ENCODE results near the gene CBLN1. TPM values are rescaled to one million over a fixed set of nuclear protein-coding genes. Genes with fewer than 3 reads are reported as not detected.

The CBLN1 gene
- polyA plus RNA-seq, 3 donors: 0.08 to 0.32 (median 0.20) TPM

DNA sequence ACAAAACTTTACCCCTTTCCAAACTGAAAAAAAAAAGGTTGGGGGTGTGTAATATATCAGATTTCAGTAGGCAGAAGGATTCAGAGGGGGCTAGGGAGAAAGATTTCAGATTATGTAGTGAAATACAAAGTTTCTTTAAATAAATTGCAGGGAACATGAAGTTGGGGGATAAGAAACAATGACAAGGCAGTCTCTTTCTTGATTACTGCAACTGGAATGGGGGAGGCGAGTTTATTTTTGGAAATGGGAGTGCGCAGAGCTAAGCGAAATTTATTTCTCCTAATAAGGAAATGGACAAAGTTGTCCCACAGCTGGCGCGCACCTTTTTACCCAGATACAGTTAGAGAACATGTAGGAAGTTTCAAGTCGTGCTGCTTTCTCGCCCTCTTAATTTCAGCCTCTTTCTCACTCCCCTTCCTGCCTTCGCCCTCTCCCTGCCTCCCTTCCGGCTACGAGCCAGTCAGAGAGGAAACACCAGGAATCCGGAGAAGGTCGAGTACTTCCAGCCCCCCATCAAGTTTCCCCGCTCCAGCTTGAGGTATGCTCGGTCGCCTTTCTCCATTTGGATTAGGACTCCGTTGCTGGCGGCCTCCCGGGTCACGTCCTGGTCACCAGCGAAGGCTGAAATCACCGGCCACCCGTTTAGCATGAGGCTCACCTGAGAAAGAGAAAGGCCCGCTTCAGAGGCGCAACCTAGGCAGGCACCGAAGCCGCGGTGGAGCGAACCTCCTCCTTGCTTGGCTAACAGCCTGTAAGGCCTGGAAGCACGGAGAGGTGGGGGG, 2.5 kb downstream of the CBLN1 start:
- no peak for DNase-seq (ENCODE audit: extremely low read depth in 1 of 11, low read depth in 9 of 11, low spot score in 4 of 11)

DNA sequence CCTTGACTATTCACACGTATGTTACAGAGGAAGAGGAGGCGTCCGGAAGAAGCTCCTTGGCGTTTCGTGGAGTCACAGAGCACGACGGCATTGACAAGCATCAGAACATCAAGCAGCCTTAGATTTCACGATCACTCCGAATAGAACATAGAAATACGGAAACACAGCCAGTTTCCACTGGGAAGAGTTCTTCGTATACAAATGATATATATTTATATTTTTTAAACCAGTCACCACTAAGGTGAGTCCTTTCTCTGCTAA, 3.1 kb downstream of the CBLN1 start:
- DNase-seq (ENCODE audit: extremely low read depth in 1 of 11, low read depth in 9 of 11, low spot score in 4 of 11): no peak

DNA sequence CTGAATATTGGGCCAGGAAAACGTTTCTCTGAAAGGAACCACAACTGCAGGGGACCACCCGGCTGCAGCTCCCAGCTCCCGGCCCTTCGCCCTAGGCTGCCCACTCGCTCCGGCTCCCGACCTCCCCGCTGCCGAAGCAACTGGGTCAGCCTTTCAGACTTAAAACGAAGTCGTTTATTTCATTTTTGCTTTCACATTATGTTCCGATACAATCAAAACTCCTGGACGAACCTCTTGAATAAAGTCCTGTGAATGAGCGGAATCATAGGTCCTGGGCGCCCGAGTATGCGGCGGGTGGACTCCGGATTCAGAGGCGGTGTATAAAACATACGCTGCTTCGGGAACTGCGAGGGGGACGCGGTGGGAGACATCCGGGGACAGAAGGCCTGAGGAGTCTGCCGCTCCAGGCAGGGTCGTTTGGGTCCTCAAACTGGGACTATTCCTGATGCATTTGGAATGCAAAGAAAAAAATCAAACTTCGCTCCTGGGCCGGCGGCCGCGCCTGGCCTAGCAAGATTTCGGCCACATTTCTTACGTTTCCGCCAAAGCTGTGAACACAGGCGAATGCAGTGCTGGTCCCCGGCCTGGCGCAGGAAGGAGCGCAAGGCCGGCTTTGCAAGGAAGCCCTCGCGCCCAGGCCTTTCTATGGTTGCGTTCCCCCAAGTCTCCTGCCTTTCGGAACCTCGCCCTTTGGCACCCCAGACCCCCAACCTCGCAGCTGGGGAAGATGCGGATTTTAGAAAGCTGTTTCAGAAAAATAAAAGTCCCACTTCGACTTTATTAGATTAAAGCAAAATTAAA, 3.7 kb downstream of the CBLN1 start:
- DNase-seq (ENCODE audit: extremely low read depth in 1 of 11, low read depth in 9 of 11, low spot score in 4 of 11): no peak

DNA sequence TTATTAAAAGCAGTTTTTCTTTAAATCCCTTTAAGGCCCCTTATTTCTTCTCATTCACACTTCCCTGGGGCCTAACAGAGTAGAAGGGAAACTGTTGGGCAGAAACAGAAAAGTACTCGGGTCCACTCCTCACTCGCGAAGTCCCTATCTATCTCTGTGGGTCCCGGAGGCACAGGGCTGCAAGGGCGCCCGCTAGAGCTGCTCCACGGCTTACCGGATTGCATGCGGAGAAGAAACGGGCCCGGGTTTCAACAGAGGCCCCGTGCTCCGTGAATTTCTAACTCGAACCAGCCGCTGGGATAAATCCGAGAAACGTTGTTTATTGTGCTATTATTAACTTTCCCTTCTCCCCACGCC, 4.3 kb downstream of the CBLN1 start:
- DNase-seq (ENCODE audit: extremely low read depth in 1 of 11, low read depth in 9 of 11, low spot score in 4 of 11): no peak

DNA sequence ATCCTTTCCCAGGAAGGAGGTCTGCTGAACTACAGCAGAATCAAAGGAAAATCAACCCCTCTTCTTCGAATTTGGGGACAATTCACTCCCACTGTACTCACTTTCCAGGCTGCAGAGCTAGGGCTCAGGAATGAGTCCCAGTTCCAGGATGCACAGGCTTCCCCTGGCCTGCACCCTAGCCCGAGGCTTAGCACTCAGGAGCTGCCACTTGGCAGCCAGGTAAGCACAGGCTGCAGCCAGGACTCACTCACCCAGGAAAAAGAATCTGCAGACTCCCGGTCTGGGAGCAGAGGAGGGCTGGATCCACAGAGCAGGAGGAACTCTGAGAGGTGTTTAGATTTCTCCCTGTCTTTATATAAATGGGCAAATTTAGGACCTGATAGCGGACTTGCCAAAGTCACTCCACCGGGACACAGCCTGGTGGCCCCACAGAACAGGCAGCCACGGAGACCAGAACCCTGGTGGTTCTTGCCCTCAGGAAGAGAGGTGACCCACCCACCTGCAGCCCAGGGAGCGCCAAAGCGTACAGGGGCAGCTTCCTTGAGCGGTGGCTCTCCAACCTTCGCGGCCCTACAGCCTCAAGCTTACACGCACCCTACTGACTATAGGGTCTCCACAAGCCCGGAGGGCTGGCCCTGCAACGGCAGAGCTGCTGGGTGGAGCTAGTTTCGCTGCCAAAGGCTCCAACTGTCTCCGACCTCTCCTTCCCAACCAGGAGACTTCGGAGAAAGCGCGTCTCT, 4.8 kb downstream of the CBLN1 start:
- no peak for DNase-seq (ENCODE audit: extremely low read depth in 1 of 11, low read depth in 9 of 11, low spot score in 4 of 11)

DNA sequence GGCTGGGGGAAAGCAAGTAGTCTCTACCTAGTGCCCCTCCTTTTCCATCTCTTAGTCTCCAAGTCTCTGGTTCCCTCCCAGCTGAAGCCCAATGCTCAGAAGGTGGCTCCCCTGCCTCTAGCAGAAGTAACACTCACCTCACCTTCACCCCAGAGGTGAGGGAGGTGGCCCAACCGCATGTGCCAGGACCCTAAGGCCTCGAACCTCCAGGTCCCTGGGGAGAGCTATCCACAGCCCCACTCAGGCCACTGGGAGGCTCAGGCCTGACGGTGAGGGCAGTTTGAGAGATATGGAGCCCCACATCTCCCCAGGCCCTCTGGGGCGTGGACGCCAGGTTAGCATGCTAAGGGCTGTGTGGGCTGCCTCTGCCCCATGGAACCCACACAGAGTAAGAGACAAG, 5.8 kb downstream of the CBLN1 start:
- DNase-seq (ENCODE audit: extremely low read depth in 1 of 11, low read depth in 9 of 11, low spot score in 4 of 11): no peak

DNA sequence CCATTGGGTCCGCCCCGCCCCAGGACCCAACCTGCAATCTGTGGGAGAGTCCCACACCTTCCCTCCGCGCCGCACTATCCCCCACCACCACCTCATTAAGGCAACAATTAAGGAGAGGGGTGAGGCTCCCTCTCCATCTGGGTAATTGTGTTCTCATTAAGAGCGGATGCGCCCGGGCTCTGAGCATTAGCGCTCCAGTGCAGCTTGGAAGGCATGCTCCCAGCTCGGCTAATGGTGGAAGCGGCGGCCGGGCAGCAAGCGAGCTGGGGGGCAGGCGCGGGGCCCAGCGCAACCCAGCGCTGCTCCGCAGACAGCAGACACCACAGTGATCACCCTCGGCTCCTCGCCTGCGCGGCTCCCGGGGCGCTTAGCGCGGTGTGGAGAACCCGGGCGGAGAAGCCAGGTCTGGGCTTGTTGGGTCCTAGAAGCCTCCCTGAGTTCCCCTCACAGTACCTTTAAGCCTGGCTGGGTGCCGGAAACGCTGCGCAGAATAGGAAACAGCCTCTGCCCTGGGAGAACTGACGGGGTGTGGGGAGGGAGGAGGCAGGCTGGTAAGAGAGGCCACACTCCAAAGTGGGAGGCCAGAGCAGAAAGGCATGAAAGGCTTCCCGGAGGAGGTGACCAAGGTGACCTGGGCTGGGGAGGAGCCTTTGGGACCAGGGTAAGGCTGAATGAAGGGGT, 6.4 kb downstream of the CBLN1 start:
- DNase-seq (ENCODE audit: extremely low read depth in 1 of 11, low read depth in 9 of 11, low spot score in 4 of 11): no peak

DNA sequence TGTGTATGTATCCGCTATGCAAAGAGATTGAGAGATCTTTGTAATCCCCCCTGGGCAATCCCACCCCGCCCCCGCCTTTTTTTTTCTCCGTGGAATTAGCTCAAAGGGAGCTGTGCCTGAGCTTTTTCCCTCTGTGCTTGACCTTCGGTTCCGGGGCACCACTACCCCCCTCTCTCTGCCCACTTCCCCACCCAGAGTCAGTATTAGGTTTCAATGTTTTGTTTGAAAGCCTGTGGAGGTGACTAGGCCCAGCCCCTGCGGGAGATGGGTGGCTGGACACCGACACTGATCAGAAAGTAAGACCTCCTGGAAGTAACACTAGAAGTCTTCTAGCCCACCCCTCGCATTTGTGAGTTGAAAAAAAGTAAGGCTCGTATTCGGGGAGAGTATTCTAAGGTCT, 7.0 kb downstream of the CBLN1 start:
- no peak for DNase-seq (ENCODE audit: extremely low read depth in 1 of 11, low read depth in 9 of 11, low spot score in 4 of 11)

DNA sequence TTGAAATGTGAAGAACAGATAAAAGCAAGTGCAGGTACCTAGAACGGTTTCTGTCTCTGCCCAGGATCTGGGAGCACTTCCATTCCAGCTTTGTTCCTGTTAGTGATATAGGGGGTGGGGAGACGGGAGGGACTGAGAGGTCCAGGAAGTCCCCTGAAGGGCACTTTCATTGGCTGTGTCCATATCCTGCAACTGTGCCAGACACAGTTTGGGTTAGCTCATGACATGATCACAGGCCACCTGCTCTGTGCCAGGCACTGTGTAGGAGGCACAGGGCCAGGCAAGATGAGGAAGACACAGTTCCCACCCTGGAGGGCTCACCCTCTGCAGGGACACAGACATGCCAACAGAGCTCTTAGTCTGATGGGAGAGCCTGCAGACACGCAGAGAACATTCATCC, 7.9 kb downstream of the CBLN1 start:
- no peak for DNase-seq (ENCODE audit: extremely low read depth in 1 of 11, low read depth in 9 of 11, low spot score in 4 of 11)

DNA sequence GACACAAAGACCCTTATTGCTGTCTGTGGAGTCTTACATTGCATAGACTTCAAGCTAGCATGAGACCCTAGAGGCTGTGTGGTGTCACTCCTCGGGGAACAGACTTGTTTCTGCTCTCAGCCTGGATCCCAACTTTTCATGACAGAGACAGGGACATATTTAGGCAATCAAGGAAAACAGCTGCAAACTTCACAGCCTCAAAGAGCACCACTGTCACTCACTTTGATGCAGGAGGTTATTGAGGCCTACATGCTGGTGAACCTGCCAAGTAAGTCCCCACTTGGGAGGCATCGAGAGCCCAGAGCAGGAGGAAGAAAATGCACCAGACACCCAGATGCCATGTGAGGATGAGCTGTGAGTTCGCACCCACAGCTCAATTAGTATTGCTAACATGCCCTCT, 10.3 kb downstream of the CBLN1 start:
- DNase-seq (ENCODE audit: extremely low read depth in 1 of 11, low read depth in 9 of 11, low spot score in 4 of 11): no peak

DNA sequence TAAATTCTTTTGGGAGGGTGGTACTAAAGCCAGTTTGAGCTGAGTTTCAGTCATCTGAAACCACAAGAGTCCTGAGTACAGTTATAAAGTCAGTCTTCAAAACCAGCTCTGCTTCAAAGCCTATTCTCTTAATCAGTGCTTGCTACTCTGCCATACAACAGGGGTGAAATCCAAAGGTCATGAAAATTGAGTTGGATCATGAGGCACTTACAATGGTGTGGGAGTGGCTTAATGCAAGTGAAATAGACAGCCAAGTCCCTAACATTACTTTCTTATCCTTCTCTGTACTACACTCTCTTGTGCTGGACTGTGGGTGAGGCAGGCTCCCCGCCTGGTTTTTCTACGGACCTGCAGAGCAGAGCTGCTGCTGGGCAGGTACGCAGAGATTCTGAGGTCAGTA, 12.4 kb downstream of the CBLN1 start:
- DNase-seq (ENCODE audit: extremely low read depth in 1 of 11, low read depth in 9 of 11, low spot score in 4 of 11): no peak

DNA sequence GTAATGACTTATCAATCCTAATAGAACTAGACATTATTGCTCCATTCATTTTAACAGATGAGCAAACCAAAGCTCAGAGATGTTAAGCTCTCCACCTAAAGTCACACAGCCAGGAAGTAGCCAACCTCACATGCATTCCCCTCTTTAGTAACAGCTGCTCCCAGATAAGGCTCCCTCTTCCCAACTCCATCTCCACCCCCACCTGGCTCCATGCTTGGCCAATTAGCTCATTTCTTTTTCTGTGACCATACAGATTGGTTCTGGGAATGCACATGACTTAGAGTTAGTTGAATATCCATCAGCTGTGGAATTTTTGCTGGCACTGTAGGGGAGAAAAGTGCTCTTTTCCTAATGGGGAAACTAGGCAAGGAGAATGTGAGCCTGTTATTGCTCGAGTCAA, 13.0 kb downstream of the CBLN1 start:
- no peak for DNase-seq (ENCODE audit: extremely low read depth in 1 of 11, low read depth in 9 of 11, low spot score in 4 of 11)

DNA sequence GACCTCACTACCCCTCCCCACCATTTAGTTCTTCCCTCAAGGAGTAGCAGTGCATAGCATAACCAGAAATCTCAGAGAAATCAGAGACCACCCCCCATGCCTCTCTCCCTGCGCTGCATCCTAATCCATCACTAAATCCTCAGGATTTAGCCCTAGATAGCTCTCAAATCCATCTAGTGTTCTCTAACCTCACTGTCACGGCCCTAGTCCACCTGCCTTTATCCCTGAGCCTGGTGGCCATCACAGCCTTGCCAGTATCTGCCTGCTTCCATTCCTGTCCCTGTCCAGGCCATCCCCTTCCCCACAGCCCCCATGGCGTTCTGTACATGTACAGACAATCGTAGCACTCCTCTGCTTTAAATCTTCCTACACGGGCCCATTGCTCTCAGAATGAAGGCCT, 19.1 kb downstream of the CBLN1 start:
- no peak for DNase-seq (ENCODE audit: extremely low read depth in 1 of 11, low read depth in 9 of 11, low spot score in 4 of 11)

DNA sequence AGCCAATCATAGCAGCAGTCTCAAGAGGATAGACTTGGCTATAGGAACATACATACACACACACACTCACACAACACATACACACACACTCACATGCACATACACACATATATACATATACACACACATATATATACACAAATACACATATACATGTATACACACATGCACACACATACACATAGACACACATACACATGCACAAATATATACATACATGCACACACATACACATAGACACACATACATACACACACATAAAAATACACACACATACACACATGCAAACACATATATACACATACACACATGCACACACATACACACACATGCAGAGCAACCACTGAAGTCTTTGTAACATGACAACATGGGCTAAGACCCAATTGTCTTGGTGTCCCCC, 19.7 kb downstream of the CBLN1 start:
- DNase-seq (ENCODE audit: extremely low read depth in 1 of 11, low read depth in 9 of 11, low spot score in 4 of 11): no peak

DNA sequence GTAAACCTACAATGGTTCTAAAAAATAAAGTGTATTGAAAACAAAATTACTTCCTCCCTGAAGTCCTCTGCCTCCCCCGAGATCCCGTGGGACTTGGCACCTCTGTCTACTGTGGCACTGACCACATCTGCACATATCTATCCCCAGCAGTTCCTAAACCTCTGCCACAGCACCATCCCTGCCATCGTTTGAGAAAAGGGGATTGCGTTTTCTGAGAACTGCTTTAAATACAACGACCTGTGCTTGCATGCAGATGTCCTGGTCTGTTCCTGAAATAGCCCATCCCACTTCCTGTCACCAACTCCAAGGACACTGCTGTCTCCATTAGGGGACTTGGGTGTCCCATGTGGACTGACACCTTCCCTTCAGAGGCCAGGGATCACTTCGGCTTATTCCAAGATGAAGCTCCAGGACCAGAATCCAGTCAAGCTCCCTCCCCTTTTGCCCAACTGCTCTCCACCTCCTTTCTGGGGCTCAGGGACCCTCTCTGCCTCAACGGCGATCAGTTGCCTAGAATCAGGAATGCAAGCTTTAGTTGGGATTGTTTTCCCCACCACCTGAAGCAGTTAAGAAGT, 20.6 kb downstream of the CBLN1 start:
- DNase-seq (ENCODE audit: extremely low read depth in 1 of 11, low read depth in 9 of 11, low spot score in 4 of 11): no peak

DNA sequence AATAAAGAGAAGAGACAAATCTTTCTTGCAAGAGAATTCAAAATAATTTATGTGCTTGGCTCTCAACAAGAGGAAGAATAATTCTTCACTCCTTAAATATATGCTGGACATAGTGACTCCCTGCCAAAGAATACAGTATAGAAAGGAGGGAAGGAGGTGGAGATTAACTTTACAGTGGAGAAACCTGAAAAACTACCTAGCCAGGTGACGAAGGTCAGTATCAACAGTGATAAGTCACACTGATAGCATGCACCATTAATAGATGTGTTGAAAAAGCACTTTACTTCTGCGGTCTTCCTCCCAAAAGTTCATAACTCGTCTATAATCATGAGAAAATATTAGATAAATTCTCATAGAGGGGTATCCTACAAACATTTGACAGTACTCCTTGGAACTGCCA, 21.4 kb downstream of the CBLN1 start:
- no peak for DNase-seq (ENCODE audit: extremely low read depth in 1 of 11, low read depth in 9 of 11, low spot score in 4 of 11)

DNA sequence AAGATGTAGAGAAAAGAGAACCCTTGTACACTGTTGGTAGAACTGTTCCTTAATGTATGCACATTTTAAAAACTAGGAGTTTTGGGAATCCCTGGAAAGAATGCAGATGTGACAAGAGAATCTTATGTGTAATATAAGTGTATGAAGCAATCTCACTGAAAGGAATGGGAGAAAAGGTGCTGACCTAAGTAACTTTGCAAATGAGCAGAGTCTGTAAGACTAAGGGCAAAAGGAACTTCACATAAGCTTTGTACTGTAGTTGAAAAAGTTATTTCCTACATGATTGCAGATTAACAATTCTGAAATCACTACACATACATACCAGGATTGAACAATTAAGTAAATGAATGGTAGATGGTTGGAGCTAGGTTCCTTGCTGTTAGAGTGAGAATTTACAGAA, 22.3 kb downstream of the CBLN1 start:
- DNase-seq (ENCODE audit: extremely low read depth in 1 of 11, low read depth in 9 of 11, low spot score in 4 of 11): no peak

DNA sequence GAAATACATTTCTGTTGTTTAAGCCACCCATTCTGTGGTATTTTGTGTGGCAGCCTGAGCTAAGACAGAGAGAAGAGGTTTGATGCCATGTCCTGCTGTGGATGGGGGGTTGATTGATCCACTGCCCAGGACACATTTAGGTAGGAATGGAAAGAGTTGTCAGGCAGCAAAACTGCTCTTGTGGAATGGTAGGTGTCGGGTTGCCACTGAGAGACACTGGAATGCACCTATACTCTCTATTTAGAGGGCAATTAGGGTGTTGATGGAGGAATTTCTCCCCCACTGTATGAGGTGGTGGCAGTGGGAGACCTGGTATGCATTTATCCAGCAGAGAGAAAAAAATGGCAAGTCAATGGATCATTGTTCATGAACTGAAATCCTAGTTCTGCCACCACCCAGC, 30.9 kb downstream of the CBLN1 start:
- DNase-seq (ENCODE audit: extremely low read depth in 1 of 11, low read depth in 9 of 11, low spot score in 4 of 11): no peak

DNA sequence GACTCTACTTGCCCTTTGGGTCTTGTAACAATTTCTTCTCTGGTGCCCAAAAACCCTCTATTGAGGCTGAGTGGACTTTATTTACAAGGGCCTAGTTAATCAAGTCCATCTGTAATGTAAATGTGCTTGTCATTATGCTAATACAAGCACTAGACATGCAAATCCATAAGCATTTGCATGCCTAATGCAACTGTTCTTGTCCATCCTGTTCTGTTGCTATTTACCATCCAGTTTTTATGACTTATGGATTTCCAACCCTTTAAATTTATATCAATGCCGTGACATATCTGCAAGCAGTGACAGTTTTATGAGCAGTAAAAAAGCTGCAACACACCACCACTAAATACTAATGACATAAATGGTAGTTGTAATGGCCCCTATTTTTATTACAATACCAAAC, 33.4 kb downstream of the CBLN1 start:
- DNase-seq (ENCODE audit: extremely low read depth in 1 of 11, low read depth in 9 of 11, low spot score in 4 of 11): no peak

DNA sequence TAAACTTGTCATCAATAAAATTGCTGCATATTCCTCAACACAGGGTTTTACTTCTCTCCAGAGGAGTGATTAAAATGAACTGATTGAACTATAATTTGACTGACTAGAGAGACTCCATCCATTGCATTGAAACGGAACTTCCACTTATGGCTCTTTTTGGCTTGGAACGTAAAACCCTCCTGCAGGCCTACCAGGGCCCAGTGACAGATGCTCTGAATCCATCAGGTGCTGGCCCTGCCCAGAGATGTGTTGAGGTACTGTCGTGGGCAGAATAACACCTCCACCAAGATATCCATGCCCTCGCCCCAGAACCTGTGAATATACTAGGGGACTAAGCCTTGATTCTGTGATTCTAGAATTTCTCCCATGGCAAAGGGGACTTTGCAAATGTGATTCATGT, 45.4 kb downstream of the CBLN1 start:
- DNase-seq (ENCODE audit: extremely low read depth in 1 of 11, low read depth in 9 of 11, low spot score in 4 of 11): no peak

Data from renal cortex interstitium (tissue), 11 donors.